NK-92 treated with Interleukin-12 subunit alpha and Interleukin-12 subunit beta, amount 100 ng/mL, for 24 hours (cell line): ENCODE results near the gene LRRC47.
"Not testable (repeated sequence)": the region's sequence is repeated elsewhere in the genome, so short reads cannot be mapped to it uniquely, and the experiment has no call there.

Source experiments
- DNase-seq: peaks from one replicate; lab custom pipeline; 2025; lab: John Stamatoyannopoulos, UW

Gene LRRC47

GRCh38 chr1:3771108-3772026, 24.9 kb downstream of the LRRC47 start:
- DNase-seq: no peak

GRCh38 chr1:3770047-3770765, 26.1 kb downstream of the LRRC47 start:
- no peak for DNase-seq

- no peak for DNase-seq
These were observed 27.4 kb downstream of the LRRC47 start for GRCh38 chr1:3768811-3769390.

- DNase-seq: no peak
These were observed 28.9 kb downstream of the LRRC47 start for GRCh38 chr1:3767328-3767925.

GRCh38 chr1:3763351-3764125, 32.8 kb downstream of the LRRC47 start:
- DNase-seq: no peak

GRCh38 chr1:3762873-3763228, 33.4 kb downstream of the LRRC47 start:
- DNase-seq: no peak

- DNase-seq: no peak
These were observed 34.0 kb downstream of the LRRC47 start for GRCh38 chr1:3762151-3762872.

GRCh38 chr1:3761296-3762010, 34.8 kb downstream of the LRRC47 start:
- no peak for DNase-seq

- DNase-seq: no peak
These were observed 36.5 kb downstream of the LRRC47 start for GRCh38 chr1:3759796-3760195.

GRCh38 chr1:3759164-3759563, 37.1 kb downstream of the LRRC47 start:
- no peak for DNase-seq

GRCh38 chr1:3756394-3756793, 39.9 kb downstream of the LRRC47 start:
- no peak for DNase-seq

- no peak for DNase-seq
These were observed 42.4 kb downstream of the LRRC47 start for GRCh38 chr1:3753656-3754454.

GRCh38 chr1:3752400-3752945, 43.8 kb downstream of the LRRC47 start, which contains the start of gene CCDC27:
CCDC27 (plus strand) TSS chr1:3752450; CDS start chr1:3752482, 32 bp downstream.
- DNase-seq: no peak

GRCh38 chr1:3750741-3751140, 45.6 kb downstream of the LRRC47 start:
- no peak for DNase-seq

GRCh38 chr1:3749512-3749911, 46.8 kb downstream of the LRRC47 start:
- no peak for DNase-seq

GRCh38 chr1:3748316-3748900, 47.9 kb downstream of the LRRC47 start:
- DNase-seq: not testable (repeated sequence)

GRCh38 chr1:3747903-3748302, 48.4 kb downstream of the LRRC47 start:
- no peak for DNase-seq

- DNase-seq: no peak
These were observed 48.8 kb downstream of the LRRC47 start for GRCh38 chr1:3747522-3747848.
